WTC11 (cell line): ENCODE measurements around the gene ITK. TPM values are rescaled to one million over a fixed set of nuclear protein-coding genes. Genes with fewer than 3 reads are reported as not detected.

Experiments used
- ATAC-seq: fragments of 200-7000 bp; cut with Tn5 transposase; 2 replicates; pipeline ENCODE4 v1.10.0; 2021; ENCODE audit warnings: mild to moderate bottlenecking, moderate library complexity
- CTCF ChIA-PET: fragments of 300-600 bp; sonication (Branson Sonifier 250); formaldehyde crosslinking; loops from one replicate; lab custom pipeline; 2021; ENCODE audit warnings: antibody characterized with exemption; lab: Charles Lee
- POLR2A ChIA-PET: fragments of 350-600 bp; sonication (Branson Sonifier 250); formaldehyde crosslinking; loops from one replicate; lab custom pipeline; 2021; ENCODE audit warnings: antibody characterized with exemption; lab: Charles Lee
- DNase-seq: peaks from one replicate; pipeline ENCODE4 v3.0.0; 2021; ENCODE audit warnings: low spot score
- H3K27ac Mint-ChIP-seq: 2 replicates; pipeline ENCODE4 v1.8.0; 2021; ENCODE audit warnings: mixed read lengths
- H3K27me3 Mint-ChIP-seq: 2 replicates; pipeline ENCODE4 v1.8.0; 2021; ENCODE audit warnings: low read depth, mild to moderate bottlenecking, moderate library complexity, mixed read lengths
- H3K36me3 Mint-ChIP-seq: 2 replicates; pipeline ENCODE4 v1.8.0; 2021; ENCODE audit warnings: mixed read lengths
- H3K4me1 Mint-ChIP-seq: 2 replicates; pipeline ENCODE4 v1.8.0; 2022; ENCODE audit warnings: mixed read lengths
- H3K4me3 Mint-ChIP-seq: 2 replicates; pipeline ENCODE4 v1.8.0; 2021; ENCODE audit warnings: mild to moderate bottlenecking, moderate library complexity, mixed read lengths
- H3K9me3 Mint-ChIP-seq: 2 replicates; pipeline ENCODE4 v1.8.0; 2021; ENCODE audit warnings: mixed read lengths
- CTCF ChIP-seq: fragments of 200-600 bp; IDR thresholded peaks from 2 replicates; pipeline ENCODE4 v1.8.0; 2022; ENCODE audit warnings: antibody characterized with exemption
- E2F4 ChIP-seq: sonication (generic); formaldehyde crosslinking; IDR thresholded peaks from 2 replicates; pipeline ENCODE4 v1.8.1; 2022; ENCODE audit warnings: low read depth, mild to moderate bottlenecking, moderate library complexity, missing genetic modification reagents, borderline replicate concordance
- ELF4 ChIP-seq: sonication (generic); formaldehyde crosslinking; IDR thresholded peaks from 2 replicates; pipeline ENCODE4 v1.8.1; 2022; ENCODE audit warnings: low read depth, mild to moderate bottlenecking, moderate library complexity, missing genetic modification reagents
- FOXJ3 ChIP-seq: sonication (generic); formaldehyde crosslinking; IDR thresholded peaks from 2 replicates; pipeline ENCODE4 v1.9.0; 2021; ENCODE audit warnings: missing genetic modification reagents, mild to moderate bottlenecking, borderline replicate concordance
- FOXK1 ChIP-seq: sonication (generic); formaldehyde crosslinking; IDR thresholded peaks from 2 replicates; pipeline ENCODE4 v1.8.0; 2022; ENCODE audit warnings: mild to moderate bottlenecking, moderate library complexity, missing genetic modification reagents
- GTF2I ChIP-seq: fragments of 250-450 bp; sonication (Bioruptor Pico); conservative IDR thresholded peaks from 2 replicates; pipeline ENCODE4 v1.4.0; 2021; ENCODE audit warnings: mild to moderate bottlenecking
- JAZF1 ChIP-seq: fragments of 250-450 bp; sonication (Bioruptor Pico); IDR thresholded peaks from 2 replicates; pipeline ENCODE4 v1.9.0; 2021; ENCODE audit warnings: moderate library complexity, mild to moderate bottlenecking, inconsistent platforms
- MXD4 ChIP-seq: fragments of 250-450 bp; sonication (Bioruptor Pico); IDR thresholded peaks from 2 replicates; pipeline ENCODE4 v1.8.0; 2021; ENCODE audit warnings: mild to moderate bottlenecking, moderate library complexity, borderline replicate concordance
- NFYB ChIP-seq: sonication (generic); formaldehyde crosslinking; conservative IDR thresholded peaks from 2 replicates; pipeline ENCODE4 v1.8.0; 2022; ENCODE audit warnings: low read depth, missing genetic modification reagents
- NR1H2 ChIP-seq: sonication (generic); formaldehyde crosslinking; IDR thresholded peaks from 2 replicates; pipeline ENCODE4 v1.9.0; 2021; ENCODE audit warnings: mild to moderate bottlenecking, moderate library complexity, missing genetic modification reagents
- OVOL2 ChIP-seq: fragments of 250-450 bp; sonication (Bioruptor Pico); IDR thresholded peaks from 2 replicates; pipeline ENCODE4 v1.9.0; 2021; ENCODE audit warnings: mild to moderate bottlenecking, borderline replicate concordance
- SMAD4 ChIP-seq: sonication (generic); formaldehyde crosslinking; IDR thresholded peaks from 2 replicates; pipeline ENCODE4 v1.8.0; 2022; ENCODE audit warnings: mild to moderate bottlenecking, missing genetic modification reagents
- SOX15 ChIP-seq: fragments of 250-450 bp; sonication (Bioruptor Pico); IDR thresholded peaks from 2 replicates; pipeline ENCODE4 v1.9.0; 2021; ENCODE audit warnings: mild to moderate bottlenecking
- TEAD1 ChIP-seq: sonication (generic); formaldehyde crosslinking; IDR thresholded peaks from 2 replicates; pipeline ENCODE4 v1.8.0; 2022; ENCODE audit warnings: mild to moderate bottlenecking, missing genetic modification reagents
- ZMAT4 ChIP-seq: fragments of 250-450 bp; sonication (Bioruptor Pico); IDR thresholded peaks from 2 replicates; pipeline ENCODE4 v1.9.0; 2021; ENCODE audit warnings: mild to moderate bottlenecking
- ZNF138 ChIP-seq: sonication (generic); formaldehyde crosslinking; conservative IDR thresholded peaks from 2 replicates; pipeline ENCODE4 v1.8.1; 2022; ENCODE audit warnings: mild to moderate bottlenecking, moderate library complexity, missing genetic modification reagents
- ZNF281 ChIP-seq: sonication (generic); formaldehyde crosslinking; IDR thresholded peaks from 2 replicates; pipeline ENCODE4 v1.8.0; 2023; ENCODE audit warnings: mild to moderate bottlenecking, missing genetic modification reagents
- total RNA-seq: library from RNA; stranded (reverse); gene quantifications from 3 replicates; pipeline ENCODE4 v1.2.3, GENCODE V29; 2021
- TF ChIP-seq, protein P1 (sequence below): sonication (generic); formaldehyde crosslinking; IDR thresholded peaks from 2 replicates; pipeline ENCODE4 v1.8.0; 2022; ENCODE audit warnings: mild to moderate bottlenecking, missing genetic modification reagents
- TF ChIP-seq, protein P2 (sequence below): sonication (generic); formaldehyde crosslinking; IDR thresholded peaks from 2 replicates; pipeline ENCODE4 v1.8.1; 2022; ENCODE audit warnings: mild to moderate bottlenecking, moderate library complexity, missing genetic modification reagents

The ITK gene
- total RNA-seq, 1 experiment from 2014 or later = 0.52 TPM

GRCh38 chr5:157233515-157233914, 52.9 kb downstream of the ITK start (continued):
- TF ChIP-seq ZMAT4 (CRISPR knock-in tag) (no peak), ELF4 (CRISPR knock-in tag) (no peak), NR1H2 (CRISPR knock-in tag) (no peak), NFYB (CRISPR knock-in tag) (no peak), FOXJ3 (CRISPR knock-in tag) (no peak), ZNF138 (no peak), JAZF1 (CRISPR knock-in tag) (no peak), TEAD1 (CRISPR knock-in tag) (no peak), GTF2I (CRISPR knock-in tag) (no peak), CTCF (no peak), OVOL2 (no peak)
- TF ChIP-seq, protein P1, sequence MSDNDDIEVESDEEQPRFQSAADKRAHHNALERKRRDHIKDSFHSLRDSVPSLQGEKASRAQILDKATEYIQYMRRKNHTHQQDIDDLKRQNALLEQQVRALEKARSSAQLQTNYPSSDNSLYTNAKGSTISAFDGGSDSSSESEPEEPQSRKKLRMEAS (CRISPR knock-in tag) = no peak

GRCh38 chr5:157236423-157236822, 55.8 kb downstream of the ITK start:
- peaks cover 7% of the 10 kb centered on the region for H3K4me1 Mint-ChIP-seq
- no peak overlapping the region for H3K4me3 Mint-ChIP-seq
- no peak overlapping the region for H3K27ac Mint-ChIP-seq
- ChIA-PET POLR2A (no interaction called here), CTCF (no interaction called here)
- ATAC-seq (no peak), DNase-seq (no peak)
- no peaks in the 10 kb centered on the region for H3K36me3 Mint-ChIP-seq
- TF ChIP-seq SMAD4 (CRISPR knock-in tag) (no peak), ZNF281 (CRISPR knock-in tag) (no peak), SOX15 (CRISPR knock-in tag) (no peak), E2F4 (CRISPR knock-in tag) (no peak), MXD4 (CRISPR knock-in tag) (no peak), FOXK1 (CRISPR knock-in tag) (no peak), GTF2I (CRISPR knock-in tag) (no peak)
- TF ChIP-seq, protein P2, sequence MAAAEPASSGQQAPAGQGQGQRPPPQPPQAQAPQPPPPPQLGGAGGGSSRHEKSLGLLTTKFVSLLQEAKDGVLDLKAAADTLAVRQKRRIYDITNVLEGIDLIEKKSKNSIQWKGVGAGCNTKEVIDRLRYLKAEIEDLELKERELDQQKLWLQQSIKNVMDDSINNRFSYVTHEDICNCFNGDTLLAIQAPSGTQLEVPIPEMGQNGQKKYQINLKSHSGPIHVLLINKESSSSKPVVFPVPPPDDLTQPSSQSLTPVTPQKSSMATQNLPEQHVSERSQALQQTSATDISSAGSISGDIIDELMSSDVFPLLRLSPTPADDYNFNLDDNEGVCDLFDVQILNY (CRISPR knock-in tag) = no peak
- no peaks in the 10 kb centered on the region for H3K27me3 Mint-ChIP-seq
- peaks cover 3% of the 10 kb centered on the region for H3K9me3 Mint-ChIP-seq
